Mucosa of rectum (tissue), 2 donors: ENCODE results near the gene PRKAA2.

Experiments used
- H3K27ac ChIP-seq, 2 donors: one replicate each; pipeline ENCODE4 v1.7.0; 2013; ENCODE audit warnings: inconsistent platforms in 2 of 2, low read depth in 2 of 2, low read length in 2 of 2
- H3K27me3 ChIP-seq, 2 donors: one replicate each; pipeline ENCODE4 v1.7.0; 2013; ENCODE audit warnings: low read length in 2 of 2; ENCODE audit not compliant: control insufficient read depth in 2 of 2, insufficient read depth in 2 of 2
- H3K36me3 ChIP-seq, 2 donors: one replicate each; pipeline ENCODE4 v1.7.0; 2013; ENCODE audit warnings: low read length in 2 of 2; ENCODE audit not compliant: control insufficient read depth in 2 of 2, insufficient read depth in 2 of 2
- H3K4me1 ChIP-seq, 2 donors: one replicate each; pipeline ENCODE4 v1.7.0; 2013; ENCODE audit warnings: low read length in 2 of 2, mild to moderate bottlenecking in 1 of 2; ENCODE audit not compliant: control insufficient read depth in 2 of 2, insufficient read depth in 2 of 2
- H3K4me3 ChIP-seq, 2 donors: one replicate each; pipeline ENCODE4 v1.7.0; 2013; ENCODE audit warnings: low read length in 2 of 2
- H3K9ac ChIP-seq, 2 donors: one replicate each; pipeline ENCODE4 v1.7.0; 2013; ENCODE audit warnings: low read length in 2 of 2, low read depth in 1 of 2, mild to moderate bottlenecking in 1 of 2
- H3K9me3 ChIP-seq, 2 donors: one replicate each; pipeline ENCODE4 v1.7.0; 2013; ENCODE audit warnings: low read length in 2 of 2; ENCODE audit not compliant: control insufficient read depth in 2 of 2
- donor health status: healthy.
- donor health status: Normal muscosa, but diverticular disease.

PRKAA2 gene

GRCh38 chr1:56758135-56758534, 113.0 kb downstream of the PRKAA2 start:
- Histone ChIP-seq H3K9me3 (no peaks in the 10 kb centered on the region), H3K4me3 (no peak overlapping the region), H3K36me3 (no peaks in the 10 kb centered on the region), H3K4me1 (no peaks in the 10 kb centered on the region), H3K27me3 (no peaks in the 10 kb centered on the region), H3K9ac (no peak overlapping the region), H3K27ac (no peak overlapping the region)

DNA sequence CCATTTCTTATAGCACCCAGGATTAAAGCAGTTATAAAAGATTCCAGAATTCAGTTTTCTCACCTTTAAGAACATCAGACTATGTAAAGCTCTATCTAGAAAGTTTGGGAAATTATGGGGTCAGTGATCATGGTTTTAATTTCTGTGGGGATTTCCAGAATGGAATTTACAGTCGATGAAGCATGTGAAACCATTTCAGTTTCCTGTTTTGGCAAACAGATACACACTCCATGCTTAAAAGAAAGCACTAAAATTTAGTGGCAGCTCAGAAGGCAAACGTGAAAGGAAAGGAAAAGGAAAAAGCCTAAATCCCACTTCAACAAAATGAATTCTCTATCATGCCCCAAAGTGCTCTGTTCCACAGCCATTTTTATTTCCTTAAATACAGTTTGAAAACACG, 113.7 kb downstream of the PRKAA2 start:
- no peaks in the 10 kb centered on the region for H3K36me3 ChIP-seq
- H3K9me3 ChIP-seq = no peaks in the 10 kb centered on the region
- no peak overlapping the region for H3K27ac ChIP-seq
- H3K4me1 ChIP-seq = no peaks in the 10 kb centered on the region
- H3K27me3 ChIP-seq = no peaks in the 10 kb centered on the region
- H3K9ac ChIP-seq = no peak overlapping the region
- no peak overlapping the region for H3K4me3 ChIP-seq
